Activated CD8-positive, alpha-beta T cell treated with anti-CD3 and anti-CD28 coated beads for 36 hours (primary cell): Measurements from ENCODE around the gene HUNK. TPM values are rescaled to one million over a fixed set of nuclear protein-coding genes. Genes with fewer than 3 reads are reported as not detected.

Experiments used
- ATAC-seq: fragments of 200-7000 bp; cut with Tn5 transposase; one replicate; pipeline ENCODE4 v1.10.0; 2021; ENCODE audit warnings: mild to moderate bottlenecking, moderate library complexity
- CTCF ChIA-PET: fragments of 350-600 bp; sonication (Branson Sonifier 250); formaldehyde crosslinking; loops from one replicate; lab custom pipeline; 2021; ENCODE audit warnings: antibody characterized with exemption; lab: Charles Lee
- POLR2A ChIA-PET: fragments of 350-600 bp; sonication (Branson Sonifier 250); formaldehyde crosslinking; loops from one replicate; lab custom pipeline; 2021; ENCODE audit warnings: antibody characterized with exemption; lab: Charles Lee
- DNase-seq: peaks from one replicate; pipeline ENCODE4 v3.0.0-alpha.2; 2020
- H3K27ac Mint-ChIP-seq: one replicate; pipeline ENCODE4 v1.8.0; 2021; ENCODE audit warnings: mild to moderate bottlenecking, mixed read lengths
- H3K27me3 Mint-ChIP-seq: one replicate; pipeline ENCODE4 v1.8.0; 2021; ENCODE audit warnings: mixed read lengths
- H3K36me3 Mint-ChIP-seq: one replicate; pipeline ENCODE4 v1.8.0; 2021; ENCODE audit warnings: low read depth, mixed read lengths
- H3K4me1 Mint-ChIP-seq: one replicate; pipeline ENCODE4 v1.8.0; 2021; ENCODE audit warnings: low read depth, mixed read lengths
- H3K4me3 Mint-ChIP-seq: one replicate; pipeline ENCODE4 v1.8.0; 2021; ENCODE audit warnings: mild to moderate bottlenecking, moderate library complexity, mixed read lengths
- H3K9me3 Mint-ChIP-seq: one replicate; pipeline ENCODE4 v1.8.0; 2021; ENCODE audit warnings: mixed read lengths
- CTCF ChIP-seq: fragments of 200-600 bp; IDR thresholded peaks from one replicate; pipeline ENCODE4 v1.8.0; 2022; ENCODE audit warnings: antibody characterized with exemption, mild to moderate bottlenecking
- intact Hi-C: fragments of 100-400 bp; cut with micrococcal nuclease; formaldehyde crosslinking; loops from one replicate; pipeline ENCODE4 v1.10.0; 2022
- total RNA-seq, 2 experiments: library from RNA; stranded (reverse); gene quantifications; one replicate each; pipeline ENCODE4 v1.2.3, GENCODE V29; 2021

HUNK gene
- total RNA-seq, 2 experiments from 2014 or later, result 0.20 to 0.27 TPM

GRCh38 chr21:31902438-31902837 lies 29.6 kb downstream of the HUNK start:
- Mint-ChIP-seq H3K27me3 (peaks cover 5% of the 10 kb centered on the region), H3K4me3 (no peak overlapping the region), H3K27ac (no peak overlapping the region), H3K36me3 (no peaks in the 10 kb centered on the region), H3K4me1 (peaks cover 8% of the 10 kb centered on the region), H3K9me3 (no peaks in the 10 kb centered on the region)
- POLR2A ChIA-PET, result no interaction called here
- TF ChIP-seq CTCF, result no peak
- intact Hi-C loops, result no loop called here
- CTCF ChIA-PET, result interaction anchor here (1.0 kb wide), 2 partner anchors 36 to 356 kb away, joined by 3 read pairs; no protein-coding TSS in a partner anchor
- DNase-seq, result no peak
- no peak for ATAC-seq

- ATAC-seq (no peak), DNase-seq (no peak)
- no peaks in the 10 kb centered on the region for H3K36me3 Mint-ChIP-seq
- H3K4me1 Mint-ChIP-seq, result peaks cover 6% of the 10 kb centered on the region
- H3K9me3 Mint-ChIP-seq, result no peaks in the 10 kb centered on the region
- intact Hi-C loops, result no loop called here
- POLR2A ChIA-PET, result no interaction called here
- peaks cover 12% of the 10 kb centered on the region for H3K27me3 Mint-ChIP-seq
- no peak overlapping the region for H3K27ac Mint-ChIP-seq
- CTCF ChIA-PET, result interaction anchor here (1.0 kb wide), 1 partner anchor 15 kb away, joined by 4 read pairs; no protein-coding TSS in a partner anchor
- no peak for TF ChIP-seq CTCF
- H3K4me3 Mint-ChIP-seq, result no peak overlapping the region
Observed at GRCh38 chr21:31903896-31904295, 31.1 kb downstream of the HUNK start.

GRCh38 chr21:31905503-31906451 lies 33.0 kb downstream of the HUNK start:
- H3K4me3 Mint-ChIP-seq, result no peak overlapping the region
- ChIA-PET CTCF (interaction anchor here (1.2 kb wide), 1 partner anchor 11 kb away, joined by 3 read pairs; no protein-coding TSS in a partner anchor), POLR2A (no interaction called here)
- H3K36me3 Mint-ChIP-seq, result no peaks in the 10 kb centered on the region
- no peak for TF ChIP-seq CTCF
- H3K27me3 Mint-ChIP-seq, result peaks cover 20% of the 10 kb centered on the region
- no peaks in the 10 kb centered on the region for H3K9me3 Mint-ChIP-seq
- H3K4me1 Mint-ChIP-seq, result no peaks in the 10 kb centered on the region
- DNase-seq (no peak), ATAC-seq (no peak)
- H3K27ac Mint-ChIP-seq, result no peak overlapping the region
- intact Hi-C loops, result no loop called here

GRCh38 chr21:31908106-31909031 lies 35.5 kb downstream of the HUNK start:
- TF ChIP-seq CTCF, result no peak
- H3K4me1 Mint-ChIP-seq, result no peaks in the 10 kb centered on the region
- no peak overlapping the region for H3K27ac Mint-ChIP-seq
- ATAC-seq, result no peak
- ChIA-PET CTCF (no interaction called here), POLR2A (no interaction called here)
- no peak for DNase-seq
- peaks cover 25% of the 10 kb centered on the region for H3K27me3 Mint-ChIP-seq
- no peaks in the 10 kb centered on the region for H3K9me3 Mint-ChIP-seq
- H3K4me3 Mint-ChIP-seq, result no peak overlapping the region
- no peaks in the 10 kb centered on the region for H3K36me3 Mint-ChIP-seq
- intact Hi-C loops, result no loop called here
